ENCODE data around the gene TOB1.
A peak's percentile ranks its signal among the peaks of the same experiment; 100 is the strongest.
"Not testable (repeated sequence)": the region's sequence is repeated elsewhere in the genome, so short reads cannot be mapped to it uniquely, and the experiment has no call there.

Gene TOB1

DNA sequence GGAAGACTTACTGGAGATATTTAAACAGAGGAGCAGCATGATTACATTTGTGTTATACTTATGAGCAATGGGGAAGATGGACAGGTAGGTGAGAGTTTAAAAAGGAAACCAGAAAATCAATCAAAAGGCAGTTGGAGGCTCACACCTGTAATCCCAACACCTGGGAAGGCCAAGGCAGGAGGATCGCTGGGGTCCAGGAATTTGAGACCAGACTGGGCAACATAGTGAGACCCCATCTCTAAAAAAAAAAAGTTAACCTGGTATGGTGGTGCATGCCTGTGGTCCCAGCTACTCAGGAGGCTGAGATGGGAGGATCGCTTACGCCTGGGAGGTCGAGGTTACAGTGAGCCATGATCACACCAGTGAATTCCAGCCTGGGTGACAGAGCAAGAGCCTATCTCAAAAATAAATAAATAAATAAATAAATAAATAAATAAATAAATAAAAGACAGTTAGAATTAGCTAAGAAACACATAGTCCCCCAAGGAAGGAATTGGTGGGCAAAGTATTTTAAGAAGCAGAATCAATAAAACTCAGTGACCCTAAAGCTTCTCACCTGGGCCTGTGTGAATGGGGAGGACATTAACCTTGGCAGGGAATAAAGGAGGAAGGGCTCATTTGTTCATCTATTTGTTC, 32.3 kb upstream of the TOB1 start:
- DNase-seq (ENCODE audit: low read depth in 3 of 3) = no peak

DNA sequence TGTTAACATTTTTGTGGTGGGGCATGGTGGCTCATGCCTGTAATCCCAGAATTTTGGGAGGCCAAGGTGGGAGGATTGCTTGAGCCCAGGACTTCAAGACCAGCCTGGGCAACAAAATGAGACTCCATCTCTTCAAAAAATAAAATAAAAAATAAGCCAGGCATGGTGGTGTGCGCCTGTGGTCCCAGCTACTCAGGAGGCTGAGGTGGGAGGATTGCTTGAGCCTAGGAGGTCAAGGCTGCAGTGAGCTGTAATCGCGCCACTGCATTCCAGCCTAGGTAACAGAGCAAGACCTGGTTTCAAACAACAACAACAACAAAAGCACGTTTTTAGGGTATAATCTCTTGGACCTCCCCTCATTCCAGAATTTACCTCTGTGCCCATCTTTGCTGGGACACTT, 28.4 kb upstream of the TOB1 start:
- DNase-seq (ENCODE audit: low read depth in 3 of 3) = not testable (repeated sequence)

DNA sequence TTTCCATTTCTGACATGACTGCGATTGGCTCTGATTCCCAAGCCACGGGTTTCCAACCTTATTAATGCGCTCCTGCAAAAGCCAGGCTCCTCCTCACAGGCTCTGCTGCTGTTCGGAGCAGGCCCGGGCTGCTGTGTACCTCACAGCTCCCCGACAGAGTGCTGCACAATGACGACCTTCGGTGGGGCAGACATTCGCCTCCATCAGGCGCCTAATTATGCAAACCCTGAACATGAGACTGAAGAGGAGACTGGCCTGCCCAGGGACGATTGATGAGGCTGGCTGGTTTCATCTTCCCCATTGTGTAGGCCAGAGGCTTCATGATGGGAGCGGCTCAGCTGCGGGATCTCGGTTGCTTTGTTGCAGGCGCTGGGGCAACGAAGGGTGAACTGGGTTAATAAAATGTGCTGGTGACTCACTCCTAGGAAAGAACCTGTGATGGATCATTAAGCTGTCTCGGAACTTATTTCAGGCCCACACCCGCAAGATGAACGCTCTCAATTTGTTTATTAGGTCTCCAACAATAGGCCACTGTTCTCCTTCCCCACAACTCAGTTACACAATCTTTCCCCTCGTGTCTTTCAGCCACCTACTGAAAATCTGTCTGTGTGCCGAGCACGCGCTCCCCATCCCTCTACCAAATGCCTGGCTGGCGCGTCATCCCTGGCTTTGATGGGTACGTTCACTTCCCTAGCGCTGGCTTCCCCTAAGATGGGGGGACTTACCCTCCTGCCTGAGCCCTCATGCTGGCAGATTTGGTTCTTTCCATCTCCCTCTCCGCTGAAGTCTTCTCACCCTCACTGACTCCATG, 27.2 kb upstream of the TOB1 start:
- DNase-seq (ENCODE audit: low read depth in 3 of 3) = no peak

DNA sequence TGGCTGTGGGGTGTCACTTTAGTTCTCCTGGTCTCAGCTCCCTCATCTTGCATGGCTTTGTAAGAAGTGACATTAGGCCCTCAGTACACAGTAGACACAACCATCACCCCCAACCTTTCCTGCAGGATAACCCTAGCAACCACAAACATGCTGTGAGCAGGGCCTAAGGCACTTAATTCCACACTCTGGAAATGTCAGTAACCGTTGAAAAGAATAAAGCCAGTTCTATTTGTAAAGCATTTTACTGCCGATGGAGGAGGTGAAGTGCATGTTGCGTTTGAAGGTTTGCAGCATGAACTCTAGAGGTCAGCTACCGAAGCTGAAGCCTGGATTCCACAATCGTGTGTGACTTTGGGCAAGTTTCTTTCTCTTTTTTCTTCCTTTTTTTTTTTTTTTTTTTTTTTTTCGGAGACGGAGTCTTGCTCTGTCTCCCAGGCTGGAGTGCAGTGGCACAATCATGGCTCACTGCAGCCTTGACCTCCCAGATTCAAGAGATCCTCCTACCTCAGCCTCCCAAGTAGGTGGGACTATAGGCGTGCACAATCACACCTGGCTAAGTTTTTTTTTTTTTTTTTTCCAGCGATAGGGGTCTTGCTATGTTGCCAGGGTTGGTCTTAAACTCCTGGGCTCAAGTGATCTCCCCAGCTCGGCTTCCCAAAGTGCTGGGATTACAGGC, 26.1 kb upstream of the TOB1 start:
- no peak for DNase-seq (ENCODE audit: low read depth in 3 of 3)

DNA sequence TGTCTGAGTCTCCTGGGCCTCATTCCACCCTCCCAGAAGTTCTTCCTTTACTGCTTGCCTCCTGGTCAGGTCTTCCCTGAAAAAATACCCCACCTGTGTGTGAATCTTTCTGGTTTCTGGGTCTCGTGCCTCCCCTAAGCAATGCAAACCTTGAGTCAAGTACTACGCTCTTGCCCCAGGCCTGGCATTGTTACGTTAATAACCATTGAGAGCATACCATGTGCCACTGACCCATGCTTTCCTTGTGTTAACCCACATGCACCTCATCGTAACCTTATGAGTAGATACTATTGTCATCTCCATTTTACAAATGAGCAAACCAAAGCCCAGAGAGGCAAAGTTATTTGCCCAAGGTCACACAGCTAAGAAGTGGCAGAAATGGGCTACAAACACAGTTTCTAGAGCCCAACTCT, 25.4 kb upstream of the TOB1 start:
- DNase-seq (ENCODE audit: low read depth in 3 of 3) = no peak

DNA sequence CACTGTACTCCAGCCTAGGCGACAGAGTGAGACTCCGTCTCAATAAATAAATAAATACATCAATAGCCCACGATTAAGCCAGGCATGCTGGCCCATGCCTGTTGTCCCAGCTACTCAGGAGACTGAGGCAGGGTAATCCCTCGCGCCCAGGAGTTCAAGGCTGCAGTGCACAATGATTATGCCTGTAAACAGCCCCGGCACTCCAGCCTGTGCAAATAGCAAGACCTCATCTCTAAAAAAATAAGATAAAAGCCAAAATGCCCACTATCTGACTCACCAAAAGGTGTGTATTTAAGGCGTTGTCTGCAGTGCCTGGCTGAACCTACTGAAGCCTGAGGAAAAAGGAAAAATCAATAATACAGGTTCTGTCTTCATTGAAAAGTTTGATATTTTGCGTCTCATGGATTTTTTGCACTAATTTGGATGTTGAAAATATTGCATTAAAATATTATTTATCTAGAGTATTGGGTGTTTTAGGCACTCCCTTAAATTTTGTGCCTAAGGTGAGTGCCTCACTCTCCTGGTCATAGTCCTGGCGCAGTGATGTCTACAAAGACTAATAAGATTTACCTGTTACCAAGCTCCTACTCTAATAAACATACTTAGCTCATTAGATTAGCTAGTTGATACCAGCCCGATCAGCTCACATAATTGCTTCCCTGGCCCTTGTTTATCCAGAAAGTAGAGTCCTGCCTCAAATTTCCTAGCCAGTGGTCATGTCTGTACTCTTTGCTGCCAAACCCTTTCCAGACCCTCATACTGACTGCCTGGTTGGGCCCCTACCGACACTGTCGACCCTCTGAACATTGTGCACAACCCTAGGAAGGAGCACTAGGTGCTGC, 24.7 kb upstream of the TOB1 start:
- DNase-seq (ENCODE audit: low read depth in 3 of 3) = no peak

DNA sequence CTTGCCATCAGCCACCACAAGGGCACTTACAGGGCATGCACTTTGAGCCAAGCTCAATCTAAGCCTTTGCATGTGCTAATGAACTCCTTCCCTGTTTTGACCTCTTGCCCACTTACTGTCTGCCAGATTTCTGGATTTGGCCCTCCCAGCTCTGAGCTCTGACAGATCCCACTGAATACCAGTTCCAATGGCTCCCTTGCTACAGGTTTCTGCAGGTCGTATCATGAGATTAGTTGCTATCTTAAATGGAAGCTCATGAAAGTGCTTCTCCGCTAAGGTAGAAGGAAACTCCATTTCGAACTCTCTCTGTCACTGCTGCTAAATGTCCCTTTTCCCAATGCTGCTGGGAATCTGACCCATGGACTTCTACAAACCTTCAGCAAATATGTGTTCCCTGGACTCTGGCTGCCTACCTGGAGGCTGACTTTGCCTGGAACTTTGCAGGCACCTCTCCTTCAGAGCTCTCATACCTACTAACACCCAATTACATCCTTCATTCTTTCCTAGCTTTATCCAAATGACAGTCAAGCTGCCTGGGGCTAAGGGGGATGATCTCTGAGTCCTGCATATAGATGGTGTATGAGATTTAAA, 23.5 kb upstream of the TOB1 start:
- no peak for DNase-seq (ENCODE audit: low read depth in 3 of 3)

DNA sequence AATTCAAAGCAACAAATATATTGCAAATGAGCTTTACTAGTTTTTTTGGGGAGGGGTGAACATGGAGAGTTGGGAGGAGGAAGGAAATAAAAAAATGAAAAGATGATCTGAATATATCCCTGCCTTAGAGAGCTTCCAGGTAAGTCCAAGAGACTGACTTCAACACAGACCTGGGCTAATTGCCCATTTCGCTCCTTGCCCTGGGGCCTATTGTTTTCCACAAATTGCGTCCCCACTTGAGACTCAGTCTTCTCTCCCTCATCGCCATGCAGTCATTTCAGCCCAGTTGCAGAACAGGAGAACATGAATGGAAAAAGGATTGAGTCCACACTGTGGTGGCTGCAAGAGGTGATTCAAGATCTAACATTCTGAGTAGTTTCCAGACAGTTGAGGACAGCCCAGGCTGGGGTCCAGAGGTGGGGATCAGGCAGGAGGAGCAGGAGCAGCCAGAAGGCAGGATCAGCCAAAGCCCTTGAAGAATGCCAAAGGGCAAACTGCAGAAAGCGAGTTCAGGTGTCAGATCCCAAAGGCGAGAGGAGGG, 21.6 kb upstream of the TOB1 start:
- no peak for DNase-seq (ENCODE audit: low read depth in 3 of 3)

DNA sequence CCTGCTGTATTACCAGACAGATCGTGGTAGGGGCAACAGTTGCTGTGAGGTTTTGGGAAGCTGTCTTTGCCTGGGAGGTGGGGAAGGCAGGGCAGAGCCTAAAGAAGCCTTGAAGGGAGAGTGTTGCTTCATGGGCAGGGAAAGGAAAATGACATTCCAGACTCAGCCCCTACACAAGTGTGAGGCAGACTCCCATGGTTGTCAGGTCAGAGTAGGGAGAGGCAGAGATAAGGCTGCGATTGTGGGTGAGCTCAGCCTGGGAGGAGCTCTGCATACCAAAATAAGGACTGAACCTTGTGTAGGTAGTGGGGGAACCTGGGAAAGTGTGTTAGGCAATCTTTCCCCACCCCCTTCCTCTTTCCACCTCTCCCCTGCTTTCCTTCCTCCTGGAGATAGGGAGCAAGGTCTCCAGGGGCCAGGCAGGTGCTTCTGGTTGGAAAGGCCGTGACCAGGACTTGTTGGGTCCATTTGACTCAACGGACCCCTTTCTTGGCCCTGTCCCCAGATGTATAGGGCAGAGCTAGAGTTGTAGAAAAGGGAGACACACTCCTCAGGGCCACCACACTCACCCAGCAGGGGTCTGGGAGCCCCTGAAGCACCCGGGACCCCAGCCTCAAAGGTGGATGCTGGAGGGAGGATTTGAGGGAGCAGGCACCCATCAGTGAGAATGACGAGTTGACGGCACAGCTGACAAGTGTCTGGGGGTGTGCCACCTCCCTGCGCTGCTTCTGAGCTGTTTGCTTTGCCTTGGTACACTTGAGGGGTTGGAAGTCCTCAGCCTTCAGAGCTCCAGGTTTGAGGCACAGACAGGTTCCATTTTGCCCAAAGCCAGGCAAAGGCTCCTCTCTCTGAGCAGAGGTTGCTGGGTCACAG, 18.5 kb upstream of the TOB1 start:
- DNase-seq (ENCODE audit: low read depth in 3 of 3) = no peak

DNA sequence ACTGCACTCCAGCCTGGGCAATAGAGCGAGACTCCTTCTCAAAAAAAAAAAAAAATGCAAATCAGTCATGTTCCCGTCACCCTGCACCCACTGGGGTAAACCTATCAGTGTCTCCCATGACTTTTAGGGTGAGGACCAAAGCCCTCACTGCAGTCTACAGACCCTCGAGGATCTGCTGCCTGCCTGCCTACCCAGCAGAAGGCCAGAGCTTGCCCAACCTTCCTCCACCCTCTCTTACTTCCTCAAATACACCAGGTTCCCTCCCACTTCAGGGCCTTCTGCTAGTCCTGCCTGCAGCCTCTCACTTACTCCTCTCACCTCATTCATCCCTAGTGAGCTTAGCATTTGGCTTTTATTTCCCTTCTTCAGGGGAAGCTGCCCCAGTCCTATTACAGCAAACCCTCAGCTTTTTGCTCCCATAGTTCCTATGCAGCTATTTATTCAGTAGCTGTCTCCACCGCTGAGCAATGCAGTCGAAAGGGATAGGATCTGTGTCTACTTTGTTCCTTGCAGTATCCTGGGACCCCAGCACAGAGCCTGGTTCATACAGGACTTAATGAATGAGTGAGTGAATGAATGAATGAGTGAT, 17.8 kb upstream of the TOB1 start:
- DNase-seq (ENCODE audit: low read depth in 3 of 3) = no peak

DNA sequence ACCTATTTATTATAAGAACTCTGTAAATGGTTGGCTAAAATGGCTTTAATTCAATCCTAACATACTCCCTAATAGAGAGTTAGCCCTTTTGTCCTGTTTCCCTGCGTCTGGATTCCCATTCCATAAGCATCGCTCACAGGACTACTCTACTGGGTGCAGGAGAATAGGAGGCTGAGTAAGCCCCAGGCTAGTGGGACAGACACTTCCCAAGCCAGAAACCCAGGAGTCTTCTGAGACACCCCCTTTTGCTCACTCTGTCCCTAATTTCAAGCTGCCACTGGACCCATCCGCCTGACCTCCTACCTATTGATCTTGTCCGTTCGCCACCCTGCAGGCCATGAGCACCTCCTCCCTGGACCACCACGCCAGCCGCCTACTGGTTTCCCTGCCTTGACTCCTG, 16.7 kb upstream of the TOB1 start:
- no peak for DNase-seq (ENCODE audit: low read depth in 3 of 3)

DNA sequence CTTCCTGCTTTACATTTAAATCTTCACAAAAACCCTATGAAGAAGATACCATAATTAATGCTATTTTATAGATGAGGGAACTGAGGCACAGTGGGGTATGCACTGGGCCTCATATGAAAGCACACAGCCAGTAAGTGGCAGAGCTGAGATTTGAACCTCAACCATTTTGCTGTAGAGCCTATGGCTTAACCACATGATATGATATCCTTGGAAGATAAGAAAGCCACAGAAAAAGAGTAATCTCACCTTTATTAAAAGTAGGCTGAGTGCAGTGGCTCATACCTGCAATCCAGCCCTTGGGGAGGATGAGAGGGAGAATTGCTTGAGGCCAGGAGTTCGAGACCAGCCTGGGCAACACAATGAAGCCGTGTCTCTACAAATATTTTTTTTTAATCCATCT, 15.0 kb upstream of the TOB1 start:
- DNase-seq (ENCODE audit: low read depth in 3 of 3) = no peak

DNA sequence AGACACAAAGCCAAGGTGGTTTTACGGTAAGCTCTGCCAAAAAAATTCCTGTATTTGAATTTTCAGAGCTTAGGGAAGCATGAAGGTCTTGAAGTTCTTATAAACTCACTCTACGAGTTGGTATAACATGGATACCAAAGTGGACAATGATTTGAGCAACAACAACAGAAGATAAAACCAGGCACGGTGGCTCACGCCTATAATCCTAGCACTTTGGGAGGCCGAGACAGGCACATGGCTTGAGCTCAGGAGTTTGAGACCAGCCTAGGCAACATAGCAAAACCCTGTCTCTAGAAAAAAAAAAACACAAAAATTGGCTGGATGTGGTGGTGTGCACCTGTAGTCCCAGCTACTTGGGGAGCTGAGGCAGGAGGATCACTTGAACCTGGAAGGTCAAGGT, 12.9 kb upstream of the TOB1 start:
- DNase-seq (ENCODE audit: low read depth in 3 of 3) = no peak

DNA sequence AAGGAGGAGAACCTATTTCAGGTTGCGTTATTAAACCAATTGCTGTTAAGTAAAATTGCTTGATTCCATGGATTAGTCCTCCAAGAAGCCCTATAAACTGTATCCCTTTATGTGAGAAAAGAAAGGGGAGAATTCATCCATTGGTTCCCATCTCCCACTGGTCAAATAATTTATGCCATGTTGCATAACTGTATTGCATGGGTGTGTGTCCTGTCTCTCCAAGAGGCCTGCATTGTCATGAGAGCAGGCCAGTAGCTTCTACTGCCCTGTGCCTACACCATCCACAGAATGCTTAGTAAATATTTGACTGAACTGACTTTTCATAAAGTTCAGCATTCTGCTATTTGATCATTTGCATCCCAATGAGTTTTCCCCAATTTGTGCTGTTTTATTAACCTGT, 11.7 kb upstream of the TOB1 start:
- no peak for DNase-seq (ENCODE audit: low read depth in 3 of 3)

DNA sequence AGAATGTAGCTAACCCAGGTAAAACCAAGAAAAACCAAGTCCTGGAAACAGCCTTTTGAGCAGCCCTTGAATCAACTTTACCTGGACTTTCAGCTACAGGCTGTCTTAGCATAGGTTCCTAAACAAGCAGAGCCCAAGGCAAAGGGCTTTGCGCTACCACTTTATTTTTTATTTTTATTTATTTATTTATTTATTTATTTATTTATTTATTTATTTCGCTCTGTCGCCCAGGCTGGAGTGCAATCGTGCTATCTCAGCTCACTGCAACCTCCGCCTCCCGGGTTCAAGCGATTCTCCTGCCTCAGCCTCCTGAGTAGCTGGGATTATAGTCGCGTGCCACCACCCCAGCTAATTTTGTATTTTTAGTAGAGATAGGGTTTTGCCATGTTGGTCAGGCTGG, 10.9 kb upstream of the TOB1 start:
- DNase-seq (ENCODE audit: low read depth in 3 of 3) = not testable (repeated sequence)

DNA sequence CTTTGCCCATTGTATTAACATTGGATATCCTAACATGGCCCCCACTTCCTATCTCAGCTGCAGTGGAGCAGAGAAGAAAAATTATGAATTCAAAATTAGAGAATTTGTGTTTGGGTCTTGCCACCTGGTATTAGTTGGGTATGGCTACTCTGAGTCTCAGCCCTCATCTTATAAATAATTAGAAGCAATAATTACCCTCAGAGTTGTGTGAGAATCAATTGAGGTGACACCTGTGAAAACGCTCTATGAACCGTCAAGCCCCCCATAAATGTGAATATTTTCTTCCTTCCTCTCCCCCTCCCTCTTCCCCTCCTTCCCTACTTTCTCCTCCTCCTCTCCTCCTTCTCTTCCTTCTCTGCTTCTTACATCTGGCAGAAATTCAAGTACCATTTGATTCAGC, 8.9 kb upstream of the TOB1 start:
- DNase-seq (ENCODE audit: low read depth in 3 of 3) = no peak

DNA sequence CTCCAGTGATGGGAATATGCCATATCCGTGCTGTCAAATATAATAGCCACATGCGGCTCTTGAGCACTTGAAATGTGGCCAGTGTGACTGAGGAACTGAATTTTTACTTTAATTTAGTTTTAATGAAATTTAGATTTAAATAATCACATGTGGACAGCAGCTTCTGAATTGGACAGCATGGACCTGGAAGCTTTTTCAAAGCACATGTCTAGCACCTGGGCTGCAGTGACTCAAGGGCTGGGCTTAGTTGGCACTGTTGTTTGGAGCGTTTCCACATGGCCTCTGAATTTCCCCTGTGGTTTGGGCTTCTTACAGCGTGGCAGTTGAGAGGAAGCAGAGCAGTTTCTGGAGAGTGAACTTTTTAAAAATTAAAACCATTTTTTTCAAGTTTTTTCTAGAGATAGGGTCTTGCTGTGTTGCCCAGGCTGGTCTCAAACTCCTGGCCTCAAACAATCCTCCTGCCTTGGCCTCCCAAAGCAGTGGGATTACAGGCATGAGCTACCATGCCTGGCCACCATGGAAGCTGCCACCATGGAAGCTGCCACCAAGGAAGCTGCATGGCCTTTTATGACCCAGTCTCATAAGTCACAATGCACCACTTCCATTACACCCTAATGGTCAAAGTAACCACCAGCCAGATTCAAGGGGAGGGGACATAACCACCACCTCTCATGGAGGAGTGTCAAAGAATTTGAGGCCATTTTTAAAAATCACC, 6.7 kb upstream of the TOB1 start:
- DNase-seq (ENCODE audit: low read depth in 3 of 3) = peak in 1 of 3 experiments; percentile 29

DNA sequence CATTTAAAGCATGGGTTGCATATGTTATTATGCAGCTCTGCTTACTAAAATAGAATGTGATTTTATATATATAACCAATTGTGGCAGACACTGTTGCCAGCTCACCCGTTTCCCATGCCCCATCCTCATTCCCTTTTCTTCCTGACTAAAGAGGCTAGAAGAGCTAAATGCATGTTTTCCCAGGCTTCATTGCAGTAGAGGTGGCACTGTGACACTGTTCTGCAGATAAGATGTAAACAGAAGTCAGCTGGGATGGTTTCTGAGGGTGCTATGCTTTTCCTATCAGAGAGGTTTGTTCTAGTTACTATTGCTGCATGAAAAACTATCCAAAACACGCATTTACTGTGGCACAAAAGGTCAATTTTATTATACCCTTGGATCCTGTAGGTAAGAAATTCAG, 5.7 kb upstream of the TOB1 start:
- no peak for DNase-seq (ENCODE audit: low read depth in 3 of 3)

DNA sequence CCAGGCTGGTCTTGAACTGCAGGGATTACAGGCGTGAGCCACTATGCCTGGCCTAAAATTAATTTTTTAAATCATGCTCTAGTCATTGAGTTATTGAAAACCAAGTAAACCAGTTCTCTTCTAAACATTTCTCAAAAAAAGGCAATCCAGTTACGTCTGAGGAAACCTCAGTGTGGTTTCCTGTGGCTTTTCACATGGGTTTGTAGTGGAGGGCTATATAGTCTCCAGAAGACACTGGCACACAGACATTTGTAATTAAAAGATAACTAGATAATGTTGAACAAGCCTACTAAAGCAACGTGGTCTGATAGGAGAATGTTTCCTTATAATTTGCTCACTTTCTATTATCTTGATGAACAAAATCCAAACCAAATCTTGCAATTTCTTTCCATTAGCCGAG, 5.2 kb upstream of the TOB1 start:
- no peak for DNase-seq (ENCODE audit: low read depth in 3 of 3)
